PFSK-1 (cell line): ENCODE data around the gene FAM170A.

Experiments
- FOXP2 ChIP-seq: optimal IDR thresholded peaks from 2 replicates; pipeline ENCODE3; 2011; ENCODE audit warnings: borderline replicate concordance, control low read depth, inconsistent platforms; ENCODE audit not compliant: insufficient read depth; ENCODE audit errors: extremely low read length, extremely low read depth
- POLR2AphosphoS5 ChIP-seq: IDR thresholded peaks from 2 replicates; pipeline ENCODE4 v1.6.1; 2012; ENCODE audit warnings: low read depth, mild to moderate bottlenecking, control low read depth, low read length, moderate library complexity
- REST ChIP-seq, 2 experiments: IDR thresholded peaks; 2 replicates each; pipeline versions ENCODE4 v1.6.1 to v1.8.0; 2011 to 2012; ENCODE audit warnings: low read depth in 2 of 2, low read length in 2 of 2, control low read depth in 1 of 2, inconsistent platforms in 1 of 2, mild to moderate bottlenecking in 1 of 2, moderate library complexity in 1 of 2; ENCODE audit not compliant: insufficient read depth in 1 of 2
- SIN3A ChIP-seq: IDR thresholded peaks from 2 replicates; pipeline ENCODE4 v1.6.1; 2012; ENCODE audit warnings: mild to moderate bottlenecking, low read length, moderate library complexity, borderline replicate concordance; ENCODE audit not compliant: insufficient read depth
- TAF1 ChIP-seq: IDR thresholded peaks from 2 replicates; pipeline ENCODE4 v1.6.1; 2012; ENCODE audit warnings: low read length, control low read depth, borderline replicate concordance; ENCODE audit not compliant: insufficient read depth

Gene FAM170A

GRCh38 chr5:119613937-119614336, 15.4 kb upstream of the FAM170A start:
- TF ChIP-seq POLR2AphosphoS5, result no peak
- no peak for TF ChIP-seq SIN3A
- no peak for TF ChIP-seq REST (IDR thresholded peaks at IDR 0.05; ENCODE audit: insufficient read depth in 1 of 2, low read depth in 2 of 2, low read length in 2 of 2)

- TF ChIP-seq SIN3A, result no peak
- TF ChIP-seq POLR2AphosphoS5, result no peak
- TF ChIP-seq FOXP2, result no peak
- no peak for TF ChIP-seq REST (IDR thresholded peaks at IDR 0.05; ENCODE audit: insufficient read depth in 1 of 2, low read depth in 2 of 2, low read length in 2 of 2)
- TF ChIP-seq TAF1, result no peak
These were observed 14.5 kb upstream of the FAM170A start for GRCh38 chr5:119614838-119615237.

GRCh38 chr5:119626086-119626485, 3.3 kb upstream of the FAM170A start:
- TF ChIP-seq FOXP2 (no peak), REST (IDR thresholded peaks at IDR 0.05; ENCODE audit: insufficient read depth in 1 of 2, low read depth in 2 of 2, low read length in 2 of 2) (no peak)

- TF ChIP-seq FOXP2, result no peak
- TF ChIP-seq TAF1, result no peak
- TF ChIP-seq SIN3A, result no peak
- TF ChIP-seq REST (IDR thresholded peaks at IDR 0.05; ENCODE audit: insufficient read depth in 1 of 2, low read depth in 2 of 2, low read length in 2 of 2), result no peak
- TF ChIP-seq POLR2AphosphoS5, result no peak
These were observed 1.5 kb downstream of the FAM170A start for GRCh38 chr5:119630752-119631440.

- no peak for TF ChIP-seq REST (IDR thresholded peaks at IDR 0.05; ENCODE audit: insufficient read depth in 1 of 2, low read depth in 2 of 2, low read length in 2 of 2)
- no peak for TF ChIP-seq TAF1
- TF ChIP-seq FOXP2, result no peak
- no peak for TF ChIP-seq SIN3A
- TF ChIP-seq POLR2AphosphoS5, result no peak
These were observed 2.3 kb downstream of the FAM170A start for GRCh38 chr5:119631660-119632059.
